HG03354 (cell line): ENCODE measurements around the gene MAPK8.

Experiments
- ATAC-seq: cut with Tn5 transposase; IDR thresholded peaks from one replicate; pipeline ENCODE4 v1.9.1; 2021; ENCODE audit warnings: mild to moderate bottlenecking; ENCODE audit not compliant: unreplicated experiment, poor library complexity, severe bottlenecking

Gene MAPK8

GRCh38 chr10:48290286-48290685 lies 16.2 kb upstream of the MAPK8 start:
- ATAC-seq = no peak

GRCh38 chr10:48291190-48291589 lies 15.3 kb upstream of the MAPK8 start:
- ATAC-seq = no peak

- no peak for ATAC-seq
Observed at GRCh38 chr10:48292616-48293015, 13.9 kb upstream of the MAPK8 start.

GRCh38 chr10:48294431-48294830 lies 12.0 kb upstream of the MAPK8 start:
- ATAC-seq = no peak

- no peak for ATAC-seq
Observed at GRCh38 chr10:48296576-48297098, 9.8 kb upstream of the MAPK8 start.

- no peak for ATAC-seq
Observed at GRCh38 chr10:48299066-48299465, 7.4 kb upstream of the MAPK8 start.

GRCh38 chr10:48299692-48300091 lies 6.8 kb upstream of the MAPK8 start:
- no peak for ATAC-seq

- no peak for ATAC-seq
Observed at GRCh38 chr10:48300556-48300955, 5.9 kb upstream of the MAPK8 start.

GRCh38 chr10:48302515-48303476 lies 3.7 kb upstream of the MAPK8 start:
- no peak for ATAC-seq

GRCh38 chr10:48305905-48306264 lies 592 bp upstream of the MAPK8 start:
- ATAC-seq = no peak

GRCh38 chr10:48306870-48307710 lies 613 bp downstream of the MAPK8 start:
- peak; percentile 41 for ATAC-seq

GRCh38 chr10:48307711-48308018 lies 1.2 kb downstream of the MAPK8 start:
- no peak for ATAC-seq

GRCh38 chr10:48309711-48310226 lies 3.3 kb downstream of the MAPK8 start:
- ATAC-seq = no peak

- no peak for ATAC-seq
Observed at GRCh38 chr10:48314107-48314506, 7.6 kb downstream of the MAPK8 start.

GRCh38 chr10:48316236-48316635 lies 9.8 kb downstream of the MAPK8 start:
- ATAC-seq = no peak

- no peak for ATAC-seq
Observed at GRCh38 chr10:48317321-48317990, 11.0 kb downstream of the MAPK8 start.

GRCh38 chr10:48322017-48322416 lies 15.5 kb downstream of the MAPK8 start:
- ATAC-seq = no peak

- ATAC-seq = no peak
Observed at GRCh38 chr10:48324580-48324979, 18.1 kb downstream of the MAPK8 start.

- no peak for ATAC-seq
Observed at GRCh38 chr10:48330269-48330668, 23.8 kb downstream of the MAPK8 start.

- ATAC-seq = no peak
Observed at GRCh38 chr10:48331436-48331835, 25.0 kb downstream of the MAPK8 start.
